Activated T-helper 1 cell treated with anti-CD3 and anti-CD28 coated beads, Interleukin-12 subunit alpha, Interleukin-12 subunit beta, Interleukin-2, Interleukin-4 antibody, amounts not matched to agents 30 ng/mL and 10 ng/mL and 1 ng/mL, durations not matched to agents 14 hours and 24 hours and 36 hours (primary cell): ENCODE data around the gene MNAT1. TPM values are rescaled to one million over a fixed set of nuclear protein-coding genes. Genes with fewer than 3 reads are reported as not detected.
"Not testable (repeated sequence)": the region's sequence is repeated elsewhere in the genome, so short reads cannot be mapped to it uniquely, and the experiment has no call there.

Experiments
- DNase-seq: peaks from one replicate; pipeline ENCODE4 v3.0.0; 2021; ENCODE audit warnings: low spot score
- H3K27ac Mint-ChIP-seq: one replicate; pipeline ENCODE4 v1.8.0; 2021; ENCODE audit warnings: mild to moderate bottlenecking, mixed read lengths
- H3K27me3 Mint-ChIP-seq: one replicate; pipeline ENCODE4 v1.8.0; 2022; ENCODE audit warnings: mild to moderate bottlenecking, moderate library complexity, mixed read lengths; ENCODE audit not compliant: insufficient read depth
- H3K36me3 Mint-ChIP-seq: one replicate; pipeline ENCODE4 v1.8.0; 2021; ENCODE audit warnings: low read depth, mixed read lengths
- H3K4me1 Mint-ChIP-seq: one replicate; pipeline ENCODE4 v1.8.0; 2021; ENCODE audit warnings: low read depth, mixed read lengths
- H3K4me3 Mint-ChIP-seq: one replicate; pipeline ENCODE4 v1.8.0; 2021; ENCODE audit warnings: mild to moderate bottlenecking, moderate library complexity, mixed read lengths
- H3K9me3 Mint-ChIP-seq: one replicate; pipeline ENCODE4 v1.8.0; 2021; ENCODE audit warnings: mixed read lengths
- intact Hi-C: fragments of 100-400 bp; cut with micrococcal nuclease; formaldehyde crosslinking; loops from one replicate; pipeline ENCODE4 v1.15.1; 2024
- total RNA-seq: library from RNA; stranded (reverse); gene quantifications from 2 replicates; pipeline ENCODE4 v1.2.3, GENCODE V29; 2022

MNAT1 gene
- total RNA-seq, 1 donor from 2014 or later = 45.1 TPM

GRCh38 chr14:60757567-60758002 is 23.0 kb downstream of the MNAT1 start:
- no peak for DNase-seq
- H3K4me3 Mint-ChIP-seq = peak overlapping the region; percentile 46
- H3K4me1 Mint-ChIP-seq = peaks cover 63% of the 10 kb centered on the region
- H3K36me3 Mint-ChIP-seq = peaks cover 9% of the 10 kb centered on the region
- H3K9me3 Mint-ChIP-seq = no peaks in the 10 kb centered on the region
- H3K27ac Mint-ChIP-seq = no peak overlapping the region
- intact Hi-C loops = loop anchor here (5.0 to 10.0 kb wide), 2 partner anchors 345 to 937 kb away; partner anchors contain the start of gene HIF1A
- peaks cover 9% of the 10 kb centered on the region for H3K27me3 Mint-ChIP-seq

- Mint-ChIP-seq H3K36me3 (peaks cover 9% of the 10 kb centered on the region), H3K27me3 (peaks cover 9% of the 10 kb centered on the region), H3K27ac (no peak overlapping the region), H3K9me3 (no peaks in the 10 kb centered on the region), H3K4me1 (peaks cover 53% of the 10 kb centered on the region), H3K4me3 (peak overlapping the region; percentile 12)
- intact Hi-C loops = loop anchor here (5.0 to 10.0 kb wide), 2 partner anchors 343 to 936 kb away; partner anchors contain the start of gene HIF1A
- no peak for DNase-seq
Observed at GRCh38 chr14:60758885-60759284, 24.3 kb downstream of the MNAT1 start.

DNA sequence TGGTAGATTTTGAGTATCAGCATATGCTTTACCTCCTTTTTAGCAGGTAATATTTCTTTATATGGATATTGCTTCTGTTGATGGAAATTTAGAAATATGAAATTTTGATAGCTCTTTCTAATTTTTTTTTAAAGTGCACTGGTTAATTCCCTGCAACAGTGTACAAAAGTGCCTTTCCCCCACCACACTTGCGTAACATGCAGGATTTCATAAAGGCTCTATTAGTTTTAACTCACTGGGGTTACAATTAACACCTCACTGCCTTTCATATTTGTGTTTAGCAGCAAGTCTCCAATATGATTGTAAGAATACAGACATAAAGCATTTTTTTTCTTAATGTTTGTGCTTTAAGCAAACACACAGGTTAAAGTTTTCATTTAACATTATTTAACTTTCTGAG is 25.6 kb downstream of the MNAT1 start:
- Mint-ChIP-seq H3K4me1 (peaks cover 44% of the 10 kb centered on the region), H3K27ac (no peak overlapping the region), H3K27me3 (peaks cover 9% of the 10 kb centered on the region), H3K4me3 (no peak overlapping the region), H3K9me3 (no peaks in the 10 kb centered on the region), H3K36me3 (peaks cover 10% of the 10 kb centered on the region)
- intact Hi-C loops = no loop called here
- no peak for DNase-seq

- DNase-seq = no peak
- Mint-ChIP-seq H3K9me3 (no peaks in the 10 kb centered on the region), H3K27me3 (peaks cover 6% of the 10 kb centered on the region), H3K4me3 (no peak overlapping the region), H3K27ac (no peak overlapping the region), H3K36me3 (peaks cover 10% of the 10 kb centered on the region), H3K4me1 (peaks cover 38% of the 10 kb centered on the region)
- intact Hi-C loops = no loop called here
Observed at GRCh38 chr14:60760644-60761364, 26.2 kb downstream of the MNAT1 start.

- Mint-ChIP-seq H3K27ac (no peak overlapping the region), H3K4me1 (peaks cover 7% of the 10 kb centered on the region)
Observed at GRCh38 chr14:60768602-60769001, 34.0 kb downstream of the MNAT1 start.

GRCh38 chr14:60771117-60771516 is 36.6 kb downstream of the MNAT1 start:
- no peaks in the 10 kb centered on the region for H3K27me3 Mint-ChIP-seq
- no peak for DNase-seq
- H3K9me3 Mint-ChIP-seq = no peaks in the 10 kb centered on the region
- intact Hi-C loops = no loop called here
- H3K27ac Mint-ChIP-seq = no peak overlapping the region
- H3K36me3 Mint-ChIP-seq = peaks cover 5% of the 10 kb centered on the region
- no peak overlapping the region for H3K4me3 Mint-ChIP-seq
- peaks cover 7% of the 10 kb centered on the region for H3K4me1 Mint-ChIP-seq

More at GRCh38 chr14:60768602-60769001, 34.0 kb downstream of the MNAT1 start:
- Mint-ChIP-seq H3K36me3 (peaks cover 8% of the 10 kb centered on the region), H3K4me3 (no peak overlapping the region), H3K9me3 (no peaks in the 10 kb centered on the region), H3K27me3 (no peaks in the 10 kb centered on the region)
- intact Hi-C loops = no loop called here
- DNase-seq = no peak

DNA sequence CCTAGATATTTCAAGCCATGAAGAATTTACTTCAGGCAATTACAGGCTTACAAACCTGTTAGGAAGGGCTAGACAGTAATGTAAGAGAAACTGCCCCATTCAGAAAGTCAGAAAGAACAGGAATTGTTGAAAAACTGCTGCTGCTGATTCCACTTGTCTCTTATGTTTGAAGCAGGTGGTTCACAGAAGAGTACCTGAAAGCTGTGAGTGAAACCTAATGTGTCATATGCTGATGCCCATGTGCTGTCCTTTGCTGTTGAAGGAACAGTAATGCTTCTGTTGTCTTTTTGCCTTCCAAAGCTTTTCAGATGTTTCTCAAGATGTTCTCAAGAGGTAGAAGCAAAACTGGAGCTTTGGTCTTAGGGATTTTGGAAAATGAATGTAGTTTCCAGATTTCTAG is 39.0 kb downstream of the MNAT1 start:
- DNase-seq = no peak
- no peaks in the 10 kb centered on the region for H3K27me3 Mint-ChIP-seq
- H3K4me1 Mint-ChIP-seq = peaks cover 7% of the 10 kb centered on the region
- H3K27ac Mint-ChIP-seq = no peak overlapping the region
- no peaks in the 10 kb centered on the region for H3K9me3 Mint-ChIP-seq
- intact Hi-C loops = no loop called here
- H3K36me3 Mint-ChIP-seq = peaks cover 3% of the 10 kb centered on the region
- no peak overlapping the region for H3K4me3 Mint-ChIP-seq

- intact Hi-C loops = no loop called here
- DNase-seq = no peak
- Mint-ChIP-seq H3K4me1 (peaks cover 12% of the 10 kb centered on the region), H3K27me3 (no peaks in the 10 kb centered on the region), H3K4me3 (no peak overlapping the region), H3K9me3 (no peaks in the 10 kb centered on the region), H3K27ac (no peak overlapping the region), H3K36me3 (peaks cover 1% of the 10 kb centered on the region)
Observed at GRCh38 chr14:60775296-60775695, 40.7 kb downstream of the MNAT1 start.

GRCh38 chr14:60777856-60778578 is 43.5 kb downstream of the MNAT1 start:
- H3K9me3 Mint-ChIP-seq = no peaks in the 10 kb centered on the region
- no peak overlapping the region for H3K27ac Mint-ChIP-seq
- intact Hi-C loops = no loop called here
- no peak for DNase-seq
- no peaks in the 10 kb centered on the region for H3K27me3 Mint-ChIP-seq
- H3K4me1 Mint-ChIP-seq = peaks cover 10% of the 10 kb centered on the region
- no peak overlapping the region for H3K4me3 Mint-ChIP-seq
- peaks cover 2% of the 10 kb centered on the region for H3K36me3 Mint-ChIP-seq

GRCh38 chr14:60779745-60780514 is 45.4 kb downstream of the MNAT1 start:
- H3K9me3 Mint-ChIP-seq, intact Hi-C loops, H3K27me3 Mint-ChIP-seq, H3K4me3 Mint-ChIP-seq, H3K27ac Mint-ChIP-seq, H3K36me3 Mint-ChIP-seq, DNase-seq: not testable (repeated sequence)
- peaks cover 10% of the 10 kb centered on the region for H3K4me1 Mint-ChIP-seq

DNA sequence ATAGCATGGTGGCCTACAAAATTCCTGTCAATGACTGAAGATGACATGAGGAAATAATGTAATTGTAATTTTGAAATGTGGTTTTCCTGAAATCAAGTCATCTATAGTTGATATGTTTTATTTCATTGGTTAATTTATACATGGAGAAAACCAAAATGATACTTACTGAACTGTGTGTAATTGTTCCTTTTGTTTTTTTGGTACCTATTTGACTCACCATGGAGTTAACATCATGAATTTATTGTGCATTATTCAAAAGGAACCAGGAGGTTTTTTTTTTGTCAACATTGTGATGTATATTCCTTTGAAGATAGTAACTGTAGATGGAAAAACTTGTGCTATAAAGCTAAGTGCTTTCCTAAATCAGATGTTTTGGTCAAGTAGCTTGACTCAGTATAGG is 46.0 kb downstream of the MNAT1 start:
- H3K4me3 Mint-ChIP-seq, DNase-seq, H3K27ac Mint-ChIP-seq, H3K27me3 Mint-ChIP-seq, H3K36me3 Mint-ChIP-seq, H3K9me3 Mint-ChIP-seq, intact Hi-C loops: not testable (repeated sequence)
- peaks cover 10% of the 10 kb centered on the region for H3K4me1 Mint-ChIP-seq

DNA sequence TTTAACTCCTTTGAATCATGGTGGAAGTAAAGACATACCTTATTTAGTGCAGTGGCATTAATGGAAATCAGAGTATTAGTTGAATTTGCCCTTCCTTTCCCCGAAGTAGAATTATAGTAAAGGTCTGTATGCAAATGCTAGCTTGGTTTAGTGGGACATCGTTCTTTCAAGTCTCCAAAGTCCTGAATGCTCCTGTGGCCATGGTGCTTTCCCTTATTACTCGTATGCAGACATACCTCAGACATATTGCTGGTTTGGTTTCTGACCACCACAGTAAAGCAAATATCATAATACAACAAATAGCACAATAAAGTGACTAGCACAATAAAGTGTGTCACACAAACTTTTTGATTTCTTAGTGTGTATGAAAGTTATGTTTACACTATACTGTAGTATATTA is 52.3 kb downstream of the MNAT1 start:
- intact Hi-C loops = no loop called here
- no peaks in the 10 kb centered on the region for H3K27me3 Mint-ChIP-seq
- peaks cover 7% of the 10 kb centered on the region for H3K36me3 Mint-ChIP-seq
- no peaks in the 10 kb centered on the region for H3K9me3 Mint-ChIP-seq
- H3K27ac Mint-ChIP-seq = no peak overlapping the region
- H3K4me1 Mint-ChIP-seq = no peaks in the 10 kb centered on the region
- DNase-seq = no peak
- no peak overlapping the region for H3K4me3 Mint-ChIP-seq

DNA sequence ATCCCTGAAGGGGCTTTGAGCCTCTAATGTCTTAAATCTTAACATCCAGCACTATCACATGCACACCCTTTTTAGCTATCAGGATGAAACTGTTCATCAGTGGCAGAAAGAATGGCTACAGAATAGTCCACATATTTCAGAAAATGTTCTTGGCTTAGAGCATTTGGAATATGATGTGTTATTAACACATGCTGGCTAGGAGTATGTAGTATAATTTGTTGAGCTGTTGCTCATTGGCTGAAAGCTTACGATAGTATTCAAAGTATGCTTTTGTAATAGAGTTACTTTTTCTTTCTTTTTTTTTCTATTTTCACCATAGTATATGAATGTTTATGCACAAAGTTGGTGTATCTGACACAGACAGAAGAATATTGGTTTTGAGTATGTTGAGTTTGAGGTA is 55.1 kb downstream of the MNAT1 start:
- peaks cover 5% of the 10 kb centered on the region for H3K36me3 Mint-ChIP-seq
- no peak overlapping the region for H3K4me3 Mint-ChIP-seq
- H3K9me3 Mint-ChIP-seq = no peaks in the 10 kb centered on the region
- DNase-seq = no peak
- H3K4me1 Mint-ChIP-seq = no peaks in the 10 kb centered on the region
- no peaks in the 10 kb centered on the region for H3K27me3 Mint-ChIP-seq
- H3K27ac Mint-ChIP-seq = no peak overlapping the region
- intact Hi-C loops = no loop called here
